ACC112 (cell line): ENCODE results near the gene GUCA1A.
"Not testable (repeated sequence)": the region's sequence is repeated elsewhere in the genome, so short reads cannot be mapped to it uniquely, and the experiment has no call there.

Experiments used
- H2AFZ ChIP-seq: fragments of 200-600 bp; sonication (generic); one replicate; pipeline ENCODE4 v1.6.0; 2017; ENCODE audit warnings: antibody characterized with exemption, low read length; ENCODE audit not compliant: unreplicated experiment
- H3K27ac ChIP-seq: fragments of 200-600 bp; sonication (generic); 2 replicates; pipeline ENCODE4 v1.5.1; 2014; ENCODE audit warnings: low read depth, mild to moderate bottlenecking, antibody characterized with exemption, low read length, moderate library complexity
- H3K27me3 ChIP-seq: fragments of 200-600 bp; sonication (generic); 2 replicates; pipeline ENCODE4 v1.6.1; 2014; ENCODE audit warnings: mild to moderate bottlenecking, antibody characterized with exemption, low read length, moderate library complexity, mixed read lengths; ENCODE audit not compliant: insufficient read depth
- H3K36me3 ChIP-seq: fragments of 200-600 bp; sonication (generic); 2 replicates; pipeline ENCODE4 v1.6.1; 2016; ENCODE audit warnings: mild to moderate bottlenecking, antibody characterized with exemption, low read length, moderate library complexity, mixed read lengths; ENCODE audit not compliant: insufficient read depth
- H3K4me1 ChIP-seq: fragments of 200-600 bp; sonication (generic); one replicate; pipeline ENCODE4 v1.6.1; 2016; ENCODE audit warnings: low read length, mixed read lengths; ENCODE audit not compliant: insufficient read depth, unreplicated experiment, control insufficient read depth
- H3K4me3 ChIP-seq: fragments of 200-600 bp; sonication (generic); 2 replicates; pipeline ENCODE4 v1.5.1; 2014; ENCODE audit warnings: mild to moderate bottlenecking, low read depth, low read length
- H3K79me2 ChIP-seq: fragments of 200-600 bp; sonication (generic); one replicate; pipeline ENCODE4 v1.6.0; 2016; ENCODE audit warnings: low read length; ENCODE audit not compliant: control insufficient read depth, unreplicated experiment, insufficient read depth

GUCA1A gene

DNA sequence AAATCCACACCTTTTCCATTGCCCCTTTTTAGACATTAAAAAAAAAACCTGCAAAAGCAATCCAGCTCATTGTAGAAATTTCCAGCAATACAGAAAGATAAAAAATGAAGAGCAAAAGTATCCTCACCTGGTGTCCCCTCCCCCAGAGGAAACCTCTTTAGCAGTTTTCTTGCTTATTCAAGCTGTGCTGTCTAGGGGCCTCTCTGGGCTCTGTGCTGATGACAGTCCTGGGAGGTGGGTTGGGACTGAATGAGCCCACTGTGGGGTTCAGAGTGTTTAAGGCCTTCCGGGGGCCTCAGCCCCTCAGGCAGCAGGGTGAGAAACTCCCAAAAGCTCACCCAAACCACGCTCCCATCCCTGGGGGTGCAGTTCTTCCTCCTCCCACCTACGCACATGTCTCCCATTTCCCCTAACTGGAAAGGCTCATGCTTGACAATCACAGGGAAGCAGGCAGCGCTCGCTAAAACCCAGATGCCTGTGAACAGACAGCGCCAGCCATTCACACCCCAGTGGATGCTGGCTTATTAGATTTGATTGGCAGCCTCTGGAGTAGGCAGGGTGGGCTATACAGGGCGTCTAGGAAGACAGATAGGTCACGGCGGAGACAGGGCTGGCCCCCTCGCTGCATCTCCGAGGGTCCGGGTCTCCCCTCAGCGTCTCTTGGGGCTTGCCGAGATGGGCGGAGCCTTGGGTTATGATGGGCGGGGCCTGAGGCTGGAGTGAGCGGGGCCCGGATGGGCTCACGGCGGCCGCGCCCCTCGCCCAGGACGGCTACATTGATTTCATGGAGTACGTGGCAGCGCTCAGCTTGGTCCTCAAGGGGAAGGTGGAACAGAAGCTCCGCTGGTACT is 4.6 kb downstream of the GUCA1A start:
- Histone ChIP-seq H3K27me3 (no peaks in the 10 kb centered on the region), H3K4me1 (no peaks in the 10 kb centered on the region), H3K4me3 (no peak overlapping the region), H3K36me3 (no peaks in the 10 kb centered on the region), H3K27ac (no peak overlapping the region), H3K79me2 (no peaks in the 10 kb centered on the region), H2AFZ (no peak overlapping the region)

DNA sequence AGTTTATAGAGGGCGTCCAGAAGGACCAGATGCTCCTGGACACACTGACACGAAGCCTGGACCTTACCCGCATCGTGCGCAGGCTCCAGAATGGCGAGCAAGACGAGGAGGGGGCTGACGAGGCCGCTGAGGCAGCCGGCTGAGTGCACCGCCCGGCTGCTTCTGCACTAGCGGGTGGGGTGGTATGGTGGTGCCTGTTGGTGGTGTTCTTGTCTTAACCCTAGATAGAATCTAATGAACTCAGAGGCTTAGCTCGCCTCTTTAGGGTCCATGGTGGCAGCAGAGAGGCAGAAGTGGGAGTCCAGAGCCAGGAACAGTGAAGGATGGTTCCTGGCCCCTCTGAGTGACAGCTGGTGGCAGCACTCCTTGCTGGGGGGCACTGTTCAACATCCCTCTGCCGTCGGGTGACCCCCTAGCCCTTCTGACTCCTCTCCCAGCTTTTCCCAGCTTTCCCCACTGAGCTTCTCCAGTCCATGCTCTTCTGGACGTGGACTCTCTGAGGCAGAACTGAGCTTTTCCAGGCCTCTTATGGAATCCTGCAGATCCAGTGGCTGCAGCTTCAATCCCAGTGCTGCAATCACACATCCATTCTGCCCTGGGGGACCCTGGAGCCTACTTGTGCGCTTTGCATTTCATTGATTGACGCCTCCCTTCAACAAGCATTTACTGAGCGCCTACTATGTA is 6.2 kb downstream of the GUCA1A start:
- Histone ChIP-seq H3K79me2 (no peaks in the 10 kb centered on the region), H3K4me1 (no peaks in the 10 kb centered on the region), H3K4me3 (no peak overlapping the region), H3K27ac (no peak overlapping the region), H2AFZ (no peak overlapping the region), H3K27me3 (no peaks in the 10 kb centered on the region), H3K36me3 (no peaks in the 10 kb centered on the region)

DNA sequence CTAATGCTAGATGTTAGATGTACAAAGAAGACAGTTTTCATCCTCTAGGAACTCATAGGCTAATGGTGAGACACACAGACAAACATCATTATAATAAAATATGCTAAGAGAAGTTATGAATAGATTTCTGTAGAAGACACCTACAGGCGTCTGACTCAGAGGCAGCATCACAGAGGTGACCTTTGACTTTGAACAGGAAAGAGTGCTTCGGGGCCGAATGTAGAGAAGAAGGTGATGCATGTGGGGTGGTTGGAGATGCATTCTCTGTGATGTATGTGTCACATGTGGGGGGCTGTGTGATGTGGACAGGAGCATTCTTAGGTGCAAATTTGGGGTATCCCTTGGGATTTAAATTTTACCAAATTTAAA is 6.8 kb downstream of the GUCA1A start:
- H3K27ac ChIP-seq: no peak overlapping the region
- no peaks in the 10 kb centered on the region for H3K27me3 ChIP-seq
- H3K4me1 ChIP-seq: no peaks in the 10 kb centered on the region
- H2AFZ ChIP-seq: no peak overlapping the region
- no peak overlapping the region for H3K4me3 ChIP-seq
- no peaks in the 10 kb centered on the region for H3K36me3 ChIP-seq
- H3K79me2 ChIP-seq: no peaks in the 10 kb centered on the region

DNA sequence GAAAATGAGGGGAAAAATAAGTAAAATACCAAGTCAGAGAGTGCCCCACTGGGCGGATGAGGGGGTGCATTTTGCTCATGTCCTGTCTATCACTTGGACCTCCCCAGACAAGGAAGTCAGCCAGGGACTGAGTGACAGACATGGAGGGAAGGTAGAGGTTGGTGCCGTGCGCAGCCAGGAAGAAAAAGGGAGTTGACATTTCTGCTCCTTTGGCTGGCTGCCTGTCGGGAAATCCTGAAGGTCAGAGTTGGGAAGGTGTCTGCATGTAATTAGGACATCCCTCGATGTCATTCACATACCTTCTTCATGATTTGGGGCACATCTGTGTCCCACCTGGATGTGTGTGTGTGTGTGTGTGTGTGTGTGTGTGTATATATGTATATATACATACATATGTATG is 8.9 kb downstream of the GUCA1A start:
- no peak overlapping the region for H3K27ac ChIP-seq
- H3K27me3 ChIP-seq: no peaks in the 10 kb centered on the region
- H2AFZ ChIP-seq: no peak overlapping the region
- no peaks in the 10 kb centered on the region for H3K36me3 ChIP-seq
- no peaks in the 10 kb centered on the region for H3K4me1 ChIP-seq
- H3K79me2 ChIP-seq: no peaks in the 10 kb centered on the region
- no peak overlapping the region for H3K4me3 ChIP-seq

DNA sequence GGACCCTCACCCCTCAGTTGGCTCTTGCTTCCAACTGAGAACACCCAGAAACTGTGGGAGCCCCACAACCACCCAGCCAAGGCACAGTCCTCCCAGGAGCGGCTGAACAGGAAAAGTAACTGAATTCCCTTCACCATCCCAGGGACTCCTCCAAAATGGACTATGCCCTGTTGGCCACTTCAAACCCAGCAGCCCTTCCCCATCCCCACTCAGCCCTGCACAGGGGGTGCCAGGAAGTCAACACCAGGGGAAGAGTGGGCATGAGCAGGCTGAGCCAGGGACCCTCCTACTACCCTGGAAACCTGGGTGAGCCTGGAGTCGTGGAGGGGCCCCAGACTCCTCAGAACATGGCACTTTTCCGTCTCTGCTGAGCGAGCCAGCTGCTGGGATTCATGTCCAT is 11.3 kb downstream of the GUCA1A start:
- no peak overlapping the region for H3K27ac ChIP-seq
- no peak overlapping the region for H2AFZ ChIP-seq
- H3K4me1 ChIP-seq: no peaks in the 10 kb centered on the region
- no peaks in the 10 kb centered on the region for H3K79me2 ChIP-seq
- no peaks in the 10 kb centered on the region for H3K36me3 ChIP-seq
- H3K4me3 ChIP-seq: no peak overlapping the region
- H3K27me3 ChIP-seq: no peaks in the 10 kb centered on the region

DNA sequence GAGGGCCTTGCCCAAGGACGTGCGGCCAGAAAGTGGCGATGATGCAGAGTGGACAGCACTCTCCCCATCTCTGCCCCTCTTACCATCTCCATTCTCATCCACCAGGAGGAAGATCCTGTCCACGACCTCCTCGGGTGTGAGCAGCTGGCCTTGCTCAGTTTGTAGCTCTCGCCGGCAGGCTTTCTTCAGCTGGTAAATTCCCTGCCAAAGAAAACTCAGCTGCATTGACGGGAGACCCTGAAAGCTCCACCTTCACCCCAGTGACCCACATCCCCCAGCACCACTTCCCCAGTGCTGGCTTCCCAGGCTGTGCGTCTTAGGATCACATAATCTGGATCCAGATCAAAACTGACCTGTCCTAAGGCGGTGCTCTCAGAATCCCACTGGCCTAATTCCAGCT is 12.4 kb downstream of the GUCA1A start:
- H3K27me3 ChIP-seq: no peaks in the 10 kb centered on the region
- no peaks in the 10 kb centered on the region for H3K79me2 ChIP-seq
- H3K4me1 ChIP-seq: no peaks in the 10 kb centered on the region
- H2AFZ ChIP-seq: no peak overlapping the region
- no peaks in the 10 kb centered on the region for H3K36me3 ChIP-seq
- H3K27ac ChIP-seq: no peak overlapping the region
- no peak overlapping the region for H3K4me3 ChIP-seq

DNA sequence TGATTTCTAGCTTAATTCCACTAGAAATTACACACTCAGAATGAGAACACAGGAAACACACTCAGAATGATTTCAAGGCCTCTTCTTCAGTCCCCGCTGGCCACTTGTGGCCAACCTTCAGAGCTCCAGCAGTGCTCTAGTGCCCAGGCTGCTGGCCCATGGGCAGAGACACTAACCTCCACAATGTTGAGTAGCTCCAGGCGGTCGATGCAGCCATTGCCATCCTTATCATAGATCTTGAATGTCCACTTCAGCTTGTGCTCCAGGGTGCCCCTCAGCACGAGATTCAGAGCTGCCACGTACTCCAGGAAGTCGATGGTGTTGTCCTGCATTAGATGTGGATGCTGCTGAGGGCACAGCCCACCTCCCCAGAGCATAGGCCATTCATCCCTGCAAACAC is 15.2 kb downstream of the GUCA1A start:
- no peak overlapping the region for H3K27ac ChIP-seq
- H3K79me2 ChIP-seq: no peaks in the 10 kb centered on the region
- H3K4me1 ChIP-seq: peaks cover 3% of the 10 kb centered on the region
- H3K36me3 ChIP-seq: no peaks in the 10 kb centered on the region
- H3K4me3 ChIP-seq: no peak overlapping the region
- no peak overlapping the region for H2AFZ ChIP-seq
- H3K27me3 ChIP-seq: no peaks in the 10 kb centered on the region

DNA sequence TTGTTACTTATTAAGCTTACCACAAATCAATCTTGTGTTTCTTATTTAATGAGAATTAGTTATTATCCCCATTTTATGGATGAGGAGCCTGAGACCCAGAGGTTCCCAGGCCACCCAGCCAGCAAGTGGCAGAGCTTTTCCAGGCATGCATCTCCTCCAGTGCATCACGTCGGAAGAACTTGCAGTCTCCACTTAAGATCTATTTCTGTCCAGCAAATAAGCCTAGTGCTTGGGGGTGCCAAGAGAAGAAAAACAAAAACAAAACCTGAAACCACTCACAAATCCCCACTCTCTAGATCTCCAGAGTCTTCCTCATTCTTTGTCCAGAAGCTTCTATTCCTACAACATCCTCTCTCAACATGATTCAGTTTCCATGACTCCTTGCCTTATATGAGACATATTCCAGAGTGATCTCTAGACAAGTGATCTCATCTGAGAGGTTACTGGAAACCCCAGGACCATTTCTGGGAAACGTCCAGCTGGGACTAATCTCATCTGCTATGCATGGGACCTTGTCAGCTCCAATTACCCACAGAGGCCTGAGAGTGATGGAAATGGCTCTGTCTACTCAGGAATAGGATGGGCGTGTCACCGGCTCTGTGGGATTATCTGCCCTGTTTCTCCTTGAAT is 17.5 kb downstream of the GUCA1A start:
- no peaks in the 10 kb centered on the region for H3K79me2 ChIP-seq
- no peak overlapping the region for H2AFZ ChIP-seq
- no peak overlapping the region for H3K4me3 ChIP-seq
- no peaks in the 10 kb centered on the region for H3K36me3 ChIP-seq
- peaks cover 3% of the 10 kb centered on the region for H3K4me1 ChIP-seq
- no peak overlapping the region for H3K27ac ChIP-seq
- no peaks in the 10 kb centered on the region for H3K27me3 ChIP-seq

DNA sequence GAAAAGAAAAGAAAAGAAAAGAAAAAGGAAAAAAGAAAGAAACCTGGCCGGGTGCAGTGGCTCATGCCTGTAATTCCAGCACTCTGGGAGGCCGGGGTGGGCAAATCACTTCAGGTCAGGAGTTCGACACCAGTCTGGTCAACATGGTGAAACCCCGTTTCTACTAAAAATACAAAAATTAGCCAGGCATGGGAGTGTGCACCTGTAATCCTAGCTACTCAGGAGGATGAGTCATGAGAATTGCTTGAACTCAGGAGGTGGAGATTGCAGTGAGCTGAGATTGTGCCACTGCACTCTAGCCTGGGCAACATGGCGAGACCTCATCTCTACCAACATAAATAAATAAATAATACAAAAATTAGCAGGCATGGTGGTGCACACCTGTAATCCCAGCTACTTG is 19.2 kb downstream of the GUCA1A start:
- not testable (repeated sequence) for H3K27ac ChIP-seq, H3K4me3 ChIP-seq, H3K27me3 ChIP-seq, H3K79me2 ChIP-seq, H3K4me1 ChIP-seq, H2AFZ ChIP-seq, H3K36me3 ChIP-seq

DNA sequence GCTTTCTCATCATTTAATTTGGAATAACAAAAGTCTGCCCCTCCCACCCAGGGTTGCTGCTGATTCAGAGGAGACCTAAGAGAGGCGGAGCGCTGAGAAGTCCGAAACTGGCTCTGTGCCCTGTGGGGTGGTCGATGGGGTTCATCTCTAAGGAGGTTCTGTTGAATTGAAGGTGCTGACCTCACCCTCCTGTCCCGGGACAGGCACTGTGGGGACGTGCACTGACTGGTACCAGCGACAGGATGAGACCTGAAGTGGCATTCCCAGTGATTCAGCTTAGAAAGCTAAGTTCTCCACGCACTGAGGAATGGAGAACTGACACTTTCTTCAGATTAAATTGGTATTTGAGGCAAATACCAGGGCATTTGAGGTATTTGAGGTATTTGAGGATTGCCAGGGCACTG is 20.3 kb downstream of the GUCA1A start:
- no peaks in the 10 kb centered on the region for H3K79me2 ChIP-seq
- no peak overlapping the region for H2AFZ ChIP-seq
- H3K4me3 ChIP-seq: no peak overlapping the region
- no peaks in the 10 kb centered on the region for H3K36me3 ChIP-seq
- no peak overlapping the region for H3K27ac ChIP-seq
- H3K4me1 ChIP-seq: peaks cover 14% of the 10 kb centered on the region
- H3K27me3 ChIP-seq: no peaks in the 10 kb centered on the region

DNA sequence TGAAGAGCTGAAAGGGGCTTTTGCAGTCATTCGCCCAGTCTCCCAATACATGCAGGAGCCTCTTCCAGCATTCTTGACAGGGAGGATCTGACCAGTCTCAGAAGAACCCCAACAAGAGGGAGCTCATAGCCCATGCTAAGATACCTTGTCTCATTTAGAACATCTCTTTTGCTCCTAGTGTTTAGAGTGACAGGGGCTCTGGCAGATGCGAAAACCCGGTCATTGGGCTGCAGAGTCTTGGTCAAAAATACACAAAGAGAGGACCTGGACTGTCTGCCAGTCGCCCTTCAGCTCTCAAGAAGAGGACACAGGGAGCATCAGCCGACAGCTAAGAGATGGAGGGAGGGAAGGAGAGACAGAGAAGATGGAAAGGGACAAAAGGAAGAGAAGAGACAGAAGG is 20.9 kb downstream of the GUCA1A start:
- Histone ChIP-seq H3K27ac (no peak overlapping the region), H3K79me2 (no peaks in the 10 kb centered on the region), H3K27me3 (no peaks in the 10 kb centered on the region), H3K4me1 (peaks cover 14% of the 10 kb centered on the region), H2AFZ (no peak overlapping the region), H3K36me3 (no peaks in the 10 kb centered on the region), H3K4me3 (no peak overlapping the region)
